DMS79 treated with DMSO at 0.1 percent for 48 hours (cell line): ENCODE measurements around the gene TRMT61A.

Experiments used
- DNase-seq: peaks from one replicate; lab custom pipeline; 2025; lab: John Stamatoyannopoulos, UW

The TRMT61A gene

DNA sequence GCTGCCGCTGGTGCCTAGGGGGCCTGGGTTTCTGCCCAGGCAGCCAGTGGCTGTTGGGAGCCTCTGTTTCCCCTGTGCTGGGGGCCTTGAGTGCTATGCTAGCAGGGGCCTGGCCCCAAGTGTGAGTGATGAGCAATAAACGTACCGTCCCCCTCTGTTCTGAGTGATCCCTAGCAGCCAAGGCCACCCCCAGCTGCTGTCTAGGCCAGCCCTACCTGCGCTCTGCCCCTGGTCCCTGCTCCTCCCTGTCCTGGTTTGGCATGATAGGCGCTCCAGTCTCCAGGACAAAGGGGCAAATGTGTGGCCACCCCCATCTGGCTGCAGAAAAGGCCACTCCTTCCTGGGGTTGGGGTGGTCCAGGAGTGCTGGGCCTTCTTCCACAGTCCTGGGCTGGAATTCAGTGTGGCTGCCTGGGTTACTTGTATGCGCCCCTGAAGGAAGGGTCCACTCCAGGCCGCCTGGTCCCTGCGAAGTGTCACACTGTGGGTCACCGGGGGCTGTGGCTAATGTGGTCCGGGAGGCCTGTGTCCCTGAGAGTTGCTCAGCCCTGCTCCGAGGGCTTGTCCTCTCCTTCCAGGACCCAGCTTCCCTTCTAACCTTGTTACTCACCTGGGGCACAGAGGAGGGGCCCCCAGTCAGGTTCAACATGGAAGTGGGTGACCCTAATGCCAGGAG, 7.0 kb downstream of the TRMT61A start:
- no peak for DNase-seq

DNA sequence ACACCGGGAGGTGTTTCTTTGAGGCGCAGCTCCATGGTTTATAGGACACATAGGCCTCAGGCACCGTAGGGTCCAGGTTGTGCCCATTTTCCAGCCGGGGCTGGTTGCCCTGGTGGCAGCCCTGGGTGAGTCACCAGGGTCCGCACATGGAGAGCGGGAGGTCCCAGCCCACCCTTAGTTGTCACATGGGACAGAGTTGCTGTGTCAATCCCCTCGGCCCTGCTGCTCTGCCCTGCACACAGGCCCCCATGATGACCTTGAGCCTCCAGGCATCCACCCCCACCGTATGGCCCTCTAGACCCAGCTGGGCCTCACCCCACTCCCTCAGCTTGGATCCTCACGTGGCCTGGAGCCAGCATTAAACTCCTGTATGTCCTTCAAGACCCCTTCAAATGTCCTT, 7.7 kb downstream of the TRMT61A start:
- no peak for DNase-seq

DNA sequence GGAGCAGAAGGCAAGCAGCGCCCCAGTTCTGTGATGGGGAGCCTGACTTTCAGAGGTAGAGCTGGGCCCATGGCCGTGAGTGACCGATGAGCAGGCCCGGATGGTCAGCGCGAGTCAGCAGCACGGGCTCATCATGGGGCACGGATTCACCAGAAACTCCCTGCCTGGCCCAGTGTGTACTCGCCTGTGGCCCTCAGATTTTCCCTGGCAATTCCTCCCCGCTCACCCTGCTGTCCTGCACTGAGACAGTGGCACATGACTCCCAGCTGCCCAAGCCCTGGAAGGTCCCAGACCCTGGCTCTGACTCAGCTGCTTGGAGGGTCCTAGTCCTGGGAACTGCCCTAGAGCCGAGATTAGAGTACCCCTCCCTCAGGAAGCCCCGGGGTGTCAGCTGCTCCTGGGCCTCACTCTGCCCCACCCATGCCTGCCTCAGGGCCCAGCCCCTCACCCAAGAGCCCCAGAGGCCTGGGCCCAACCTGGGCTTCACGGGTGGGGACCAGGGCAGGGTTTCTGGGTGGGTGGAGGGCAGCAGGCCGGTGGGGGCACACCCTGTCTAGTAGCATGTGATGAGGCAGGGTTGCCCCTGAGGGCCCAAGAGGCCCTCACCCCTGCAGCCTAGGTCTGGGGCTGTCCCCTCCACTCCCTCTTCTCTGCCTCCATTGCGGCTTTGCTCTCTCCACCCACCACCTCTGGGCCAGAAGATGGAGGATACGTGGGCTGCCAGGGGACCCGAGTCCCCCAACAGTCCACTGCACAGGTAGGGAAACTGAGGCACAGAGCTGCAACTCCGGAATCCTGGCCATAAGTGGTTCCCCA, 8.4 kb downstream of the TRMT61A start:
- no peak for DNase-seq

DNA sequence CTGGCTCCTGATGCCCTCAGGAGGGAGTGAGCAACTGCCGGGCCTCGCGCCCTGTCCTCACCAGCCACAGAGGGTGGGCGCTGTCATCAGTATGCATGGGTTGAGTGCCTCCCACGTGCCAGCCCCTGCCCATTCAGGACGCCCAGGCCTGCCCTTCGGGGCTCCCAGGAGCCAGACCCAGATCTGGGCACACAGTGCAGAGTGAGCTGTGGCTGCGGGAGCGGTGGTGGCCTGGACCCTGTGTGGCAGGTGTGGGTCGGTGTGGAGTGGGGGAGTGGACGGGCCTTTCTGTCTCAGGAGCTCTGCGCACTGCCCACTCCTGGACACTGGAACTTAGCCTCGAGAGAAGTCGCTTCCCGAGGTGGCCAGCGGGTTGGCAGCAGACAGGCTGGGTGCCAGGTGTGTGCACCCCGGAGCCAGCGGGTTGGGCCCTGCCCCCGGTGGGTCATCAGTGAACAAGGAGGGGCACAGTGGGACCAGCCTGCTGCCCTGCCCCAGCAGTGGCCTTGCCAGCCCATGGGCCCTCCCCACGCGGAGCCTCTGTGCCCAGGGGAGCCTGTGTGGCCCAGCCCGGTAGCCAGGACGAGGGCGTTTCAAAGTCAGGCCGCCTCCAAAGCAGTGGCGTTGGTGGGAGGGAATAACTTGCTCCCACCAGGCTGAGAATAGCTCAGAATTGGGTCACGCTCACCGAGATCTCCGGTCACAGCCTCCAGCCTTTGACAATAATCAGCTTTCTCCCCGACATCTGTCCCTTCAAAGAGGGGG, 9.5 kb downstream of the TRMT61A start:
- no peak for DNase-seq

DNA sequence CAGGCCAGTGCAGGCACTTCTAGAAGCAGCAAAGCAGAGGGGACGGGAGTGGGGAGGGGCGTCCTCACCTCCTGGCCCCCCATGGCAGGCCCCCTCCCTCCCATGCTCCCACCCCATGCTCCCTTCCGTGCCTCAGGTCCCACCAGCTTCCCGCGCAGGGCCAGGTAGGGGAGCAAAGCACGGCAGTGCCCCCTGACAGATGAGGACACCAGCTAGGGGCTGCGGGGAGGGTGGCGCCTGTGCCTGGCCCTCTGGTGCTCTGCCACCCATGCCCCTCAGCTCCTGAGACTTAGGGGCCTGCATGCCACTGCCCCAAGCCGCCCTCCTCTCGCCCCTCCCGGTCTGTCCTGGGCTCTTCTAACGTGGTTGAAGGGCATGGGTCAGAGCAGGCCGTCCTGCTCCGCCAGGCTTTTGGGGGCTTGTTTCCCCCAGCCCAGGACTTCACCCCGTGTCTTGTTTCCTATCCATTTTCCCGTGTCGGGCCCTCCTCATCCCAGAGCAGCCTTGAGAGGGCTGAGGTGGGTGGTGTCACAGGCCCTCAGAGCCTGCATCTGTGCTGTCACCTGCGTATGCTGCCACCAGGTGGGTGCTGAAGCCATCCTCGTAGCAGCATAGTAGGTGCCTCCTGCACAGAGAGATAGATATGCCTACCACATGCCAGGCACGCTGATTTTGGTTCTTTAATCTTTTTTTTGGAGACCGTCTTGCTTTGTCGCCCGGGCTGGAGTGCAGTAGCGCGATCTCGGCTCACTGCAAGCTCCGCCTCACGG, 10.2 kb downstream of the TRMT61A start:
- no peak for DNase-seq

DNA sequence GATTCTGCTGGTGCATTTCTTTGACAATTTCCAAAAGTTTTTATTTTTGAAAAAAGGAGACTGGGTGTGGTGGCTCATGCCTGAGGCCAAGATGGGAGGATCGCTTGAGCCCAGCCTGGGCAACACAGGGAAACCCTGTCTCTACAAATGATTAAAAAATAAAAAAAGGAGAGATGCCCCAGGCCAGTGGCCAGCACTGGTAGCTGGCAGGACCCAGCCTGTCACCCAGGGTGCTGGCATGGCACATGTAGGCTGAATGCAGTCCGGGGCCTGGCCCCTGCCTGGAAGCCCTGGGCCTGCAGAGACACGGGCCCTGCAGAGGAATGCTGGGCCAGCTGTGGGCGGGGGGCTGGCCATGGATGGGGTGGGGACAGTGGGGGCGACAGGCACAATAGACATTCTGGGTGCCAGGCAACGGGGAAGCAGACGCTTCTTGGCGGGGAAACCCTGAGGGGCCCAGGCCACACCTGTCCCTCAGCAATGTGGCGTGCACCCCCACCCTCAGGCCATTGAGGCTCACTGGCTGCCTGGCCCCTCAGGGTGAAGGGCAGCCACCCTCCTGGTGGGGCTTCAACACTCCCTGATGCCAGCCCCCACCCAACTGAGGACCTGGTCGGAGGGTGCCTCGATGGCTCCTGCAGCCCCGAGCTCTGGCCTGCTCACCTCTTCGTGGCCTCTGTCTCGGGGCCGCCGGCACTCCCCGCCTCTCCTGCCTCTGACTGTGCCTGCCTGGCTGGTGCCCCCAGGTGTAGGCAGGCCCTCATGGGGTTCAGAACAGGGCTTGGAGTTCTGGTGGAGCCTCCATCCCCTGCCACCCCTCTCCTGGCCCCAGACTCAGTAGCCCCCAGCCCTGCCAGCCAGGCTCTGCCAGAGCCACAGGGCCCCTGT, 12.1 kb downstream of the TRMT61A start:
- DNase-seq = no peak

DNA sequence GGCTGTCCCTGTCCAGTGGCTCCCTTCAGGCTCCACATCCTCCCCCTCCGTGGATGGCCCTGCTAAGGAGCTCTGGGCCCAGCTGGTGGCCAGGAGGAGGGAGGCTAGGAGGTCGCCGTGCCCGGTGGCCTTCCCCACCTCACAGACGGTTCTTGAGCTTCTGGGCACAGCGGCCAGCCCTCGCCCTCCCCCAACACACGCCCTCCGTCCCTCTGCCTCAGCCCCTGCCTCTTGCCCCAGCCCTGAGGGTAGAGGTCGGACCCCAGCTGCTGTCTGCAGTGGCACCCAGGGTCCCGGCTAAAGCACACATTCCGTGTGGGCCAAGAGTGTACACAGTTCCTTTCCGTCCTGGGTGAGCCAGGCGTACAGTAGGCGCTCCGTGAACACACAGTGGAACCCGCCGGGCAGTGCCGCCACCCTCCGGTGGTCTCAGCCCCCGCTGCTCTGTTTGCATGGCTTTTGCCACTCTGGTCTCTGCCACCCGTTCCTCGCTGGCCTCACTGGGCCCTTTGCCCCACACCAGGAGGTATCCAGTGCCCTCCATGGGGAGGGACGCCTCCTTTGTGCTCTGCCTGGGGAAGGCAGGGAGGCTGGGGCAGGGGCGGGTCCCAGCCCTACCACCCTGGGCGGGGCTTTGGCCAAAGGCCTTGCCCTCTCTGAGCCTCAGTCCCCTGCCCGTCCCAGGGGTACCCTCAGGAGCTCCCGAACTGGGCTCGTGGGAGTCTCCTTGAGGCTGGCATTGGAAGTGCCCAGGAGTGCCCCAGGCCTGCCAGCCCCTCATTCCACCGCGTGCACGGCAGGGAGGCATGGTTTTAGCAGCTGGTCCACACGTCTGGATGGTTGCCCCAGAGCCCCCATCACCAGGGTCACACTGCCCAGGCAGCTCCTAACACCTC, 13.0 kb downstream of the TRMT61A start:
- peak; percentile 85 for DNase-seq

DNA sequence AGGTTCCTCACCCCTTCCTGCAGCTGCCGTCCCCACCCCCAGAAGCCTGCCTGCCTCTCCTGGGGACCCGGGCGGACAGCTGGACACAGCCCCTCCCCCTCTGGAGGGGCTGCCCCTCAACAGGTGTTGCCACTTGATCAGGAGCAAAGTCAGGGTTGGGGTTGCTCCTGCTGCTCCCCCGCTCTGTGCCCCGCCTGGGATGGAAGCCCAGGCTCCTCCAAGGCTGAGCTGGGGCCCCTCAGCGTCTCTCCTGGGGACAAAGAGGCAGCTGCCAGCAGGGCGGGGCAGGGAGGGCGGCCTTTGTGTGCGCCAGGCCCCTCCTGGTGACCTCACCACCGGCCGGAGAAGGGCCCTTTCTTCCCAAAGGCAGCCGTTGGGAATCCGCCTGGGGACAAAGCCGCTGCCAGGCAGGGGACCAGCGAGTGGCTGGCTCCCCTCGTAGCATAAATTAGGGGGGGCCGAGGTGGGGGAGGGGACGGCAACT, 13.7 kb downstream of the TRMT61A start:
- peak; percentile 90 for DNase-seq

DNA sequence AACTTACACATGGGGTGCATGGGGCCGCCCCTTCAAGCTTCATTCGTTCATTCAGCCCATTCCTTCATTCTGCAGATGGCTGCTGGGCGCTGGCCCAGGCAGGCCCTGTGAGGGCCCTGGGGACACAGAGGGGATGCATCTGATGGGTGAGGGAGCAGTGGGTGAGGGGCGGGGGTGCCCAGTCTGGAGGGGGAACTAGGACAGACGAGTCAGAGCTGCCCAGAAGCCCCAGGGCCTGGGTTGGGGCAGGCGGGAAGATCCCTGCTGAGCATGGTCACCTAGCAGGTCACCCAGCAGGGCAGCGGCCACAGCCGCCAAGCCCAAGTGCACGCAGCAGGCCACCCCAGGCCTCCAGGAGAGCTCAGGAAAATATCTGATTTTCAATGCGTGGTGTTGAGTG, 14.1 kb downstream of the TRMT61A start:
- DNase-seq = peak; percentile 63

DNA sequence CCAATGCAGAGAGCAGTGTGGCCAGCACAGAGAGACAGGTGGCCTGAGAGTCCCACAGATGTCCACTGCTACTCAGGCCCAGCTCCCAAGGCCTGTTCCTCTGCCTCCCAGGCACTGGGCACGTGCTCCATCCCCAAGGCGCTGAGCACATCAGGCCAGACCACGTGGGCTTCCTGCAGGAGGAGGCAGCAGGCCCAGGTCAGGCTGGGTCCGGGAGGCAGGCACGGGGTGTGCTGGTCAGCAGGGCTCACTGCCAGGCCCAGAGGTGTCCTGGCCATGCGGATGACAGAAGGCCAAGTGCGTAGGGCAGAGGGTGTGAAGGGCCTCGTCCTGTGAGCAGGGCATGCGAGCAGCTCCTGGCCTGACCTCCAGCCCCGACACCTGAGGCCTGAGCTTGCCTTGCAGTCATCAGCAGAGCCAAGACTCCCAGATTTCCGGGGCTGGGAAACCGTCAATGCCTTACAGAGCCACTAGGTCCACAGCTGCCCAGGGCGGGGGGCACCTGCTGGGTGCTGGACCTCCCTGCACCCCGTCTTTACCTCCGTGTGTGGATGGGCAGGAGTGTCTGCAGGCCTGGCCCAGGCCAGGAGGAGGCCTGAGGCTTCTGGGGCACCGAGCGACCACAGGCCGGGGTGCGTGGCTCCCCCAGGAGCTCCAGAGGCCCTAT, 14.9 kb downstream of the TRMT61A start:
- no peak for DNase-seq

DNA sequence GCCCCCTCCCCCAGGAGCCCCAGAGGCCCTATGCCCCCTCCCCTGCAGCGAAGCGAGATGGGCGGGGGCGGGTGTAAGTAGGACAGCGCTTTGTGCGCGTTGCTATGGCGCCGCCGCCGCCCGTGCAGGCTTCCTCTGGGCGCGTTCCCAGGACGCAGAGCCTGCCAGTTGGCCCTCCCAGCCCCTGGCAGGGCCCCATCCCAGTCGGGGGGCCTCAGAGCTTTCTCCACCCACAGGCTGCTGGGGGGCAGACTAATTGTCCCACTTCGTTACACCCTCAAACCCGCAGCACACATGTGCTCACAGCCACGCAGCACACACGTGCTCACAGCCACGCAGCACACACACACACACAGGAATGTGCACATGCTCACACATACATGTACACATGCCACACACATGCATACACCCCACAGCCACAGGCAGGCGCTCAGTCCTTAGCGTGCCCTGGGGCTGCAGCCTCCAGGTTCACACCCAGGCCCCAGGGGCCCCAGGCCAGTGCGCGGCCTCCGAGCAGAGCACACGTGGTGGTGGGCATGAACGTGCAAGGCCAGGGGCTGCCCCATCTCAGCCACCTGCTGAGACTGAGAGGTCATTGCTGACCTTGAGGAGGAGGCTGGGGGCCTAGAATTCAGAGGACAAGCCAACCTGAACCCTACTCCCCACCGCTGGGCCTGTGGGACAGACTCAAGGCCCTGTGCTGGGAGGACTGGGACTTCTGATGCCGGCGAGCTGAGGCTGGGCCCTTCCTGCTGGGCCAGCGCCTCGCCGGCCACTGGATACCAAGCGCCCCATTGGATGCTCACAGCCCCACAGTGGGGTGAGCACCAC, 15.6 kb downstream of the TRMT61A start:
- DNase-seq = no peak

DNA sequence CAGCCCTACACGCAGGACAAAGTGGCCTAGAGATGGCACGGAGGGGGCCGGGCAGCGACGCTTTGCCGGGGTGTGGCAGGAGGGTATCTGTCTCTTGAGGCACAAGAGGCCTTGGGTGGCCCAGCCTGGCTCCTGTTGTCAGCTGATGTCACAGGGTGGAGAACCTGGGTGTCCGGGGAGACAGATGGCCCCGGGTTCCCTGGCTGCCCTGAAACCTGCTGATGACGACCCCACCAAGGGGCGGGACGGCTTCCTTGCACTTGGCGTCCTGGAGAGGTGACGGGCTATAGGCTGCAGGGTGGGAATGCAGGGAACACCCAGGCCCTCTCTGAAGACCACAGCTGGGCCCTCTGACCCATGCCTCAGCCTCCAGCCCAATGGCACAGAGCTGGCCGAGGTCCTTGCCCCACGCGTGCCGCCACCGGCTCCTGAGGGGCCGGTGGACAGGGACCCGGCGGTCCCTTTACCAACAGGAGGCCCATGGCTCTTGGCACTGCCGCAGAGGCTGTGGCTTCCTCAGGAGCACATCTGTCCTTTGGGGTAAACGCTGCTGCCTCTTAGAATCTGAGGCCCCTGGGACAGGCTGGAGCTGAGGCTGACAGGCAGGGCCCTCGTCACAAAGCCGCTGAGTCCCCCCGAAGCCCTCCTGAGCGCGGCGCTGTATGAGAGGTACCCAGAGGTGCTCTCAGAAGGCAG, 16.4 kb downstream of the TRMT61A start:
- DNase-seq = no peak

DNA sequence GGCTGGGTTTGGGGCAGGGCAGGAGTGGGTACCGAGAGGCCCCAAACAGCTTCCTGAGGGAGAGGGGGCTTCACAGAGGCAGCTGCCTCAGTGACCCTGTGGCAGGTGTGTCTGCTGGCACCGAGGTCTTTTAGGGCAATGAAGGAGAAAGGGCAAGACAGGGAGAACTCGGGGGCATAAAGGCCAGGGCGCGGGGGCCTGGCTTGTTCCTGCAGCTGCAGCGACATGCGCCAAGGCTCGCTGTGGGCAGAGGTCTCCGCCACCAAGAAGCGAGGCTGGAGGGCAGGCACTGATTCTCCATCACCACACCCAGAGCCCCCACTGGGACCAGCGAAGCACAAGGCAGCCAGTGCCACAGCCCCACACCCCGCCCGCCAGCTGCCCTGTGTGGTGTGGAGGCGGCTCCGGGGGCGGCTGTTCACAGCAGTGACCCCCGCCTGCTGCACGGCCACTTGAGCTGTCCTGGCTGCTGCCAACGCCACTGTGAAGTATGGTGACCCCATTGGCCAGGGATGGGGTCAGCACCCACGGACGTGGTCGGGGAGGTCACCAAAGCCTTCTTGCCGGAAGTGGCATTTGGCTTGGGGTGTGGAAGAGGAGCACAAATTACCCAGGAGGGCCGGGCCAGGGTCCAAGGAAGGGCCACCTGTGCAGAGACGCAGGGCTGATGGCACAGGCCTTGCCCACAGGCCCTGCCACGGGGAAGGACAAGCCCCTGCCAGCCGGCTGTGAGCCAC, 17.1 kb downstream of the TRMT61A start:
- DNase-seq = no peak

DNA sequence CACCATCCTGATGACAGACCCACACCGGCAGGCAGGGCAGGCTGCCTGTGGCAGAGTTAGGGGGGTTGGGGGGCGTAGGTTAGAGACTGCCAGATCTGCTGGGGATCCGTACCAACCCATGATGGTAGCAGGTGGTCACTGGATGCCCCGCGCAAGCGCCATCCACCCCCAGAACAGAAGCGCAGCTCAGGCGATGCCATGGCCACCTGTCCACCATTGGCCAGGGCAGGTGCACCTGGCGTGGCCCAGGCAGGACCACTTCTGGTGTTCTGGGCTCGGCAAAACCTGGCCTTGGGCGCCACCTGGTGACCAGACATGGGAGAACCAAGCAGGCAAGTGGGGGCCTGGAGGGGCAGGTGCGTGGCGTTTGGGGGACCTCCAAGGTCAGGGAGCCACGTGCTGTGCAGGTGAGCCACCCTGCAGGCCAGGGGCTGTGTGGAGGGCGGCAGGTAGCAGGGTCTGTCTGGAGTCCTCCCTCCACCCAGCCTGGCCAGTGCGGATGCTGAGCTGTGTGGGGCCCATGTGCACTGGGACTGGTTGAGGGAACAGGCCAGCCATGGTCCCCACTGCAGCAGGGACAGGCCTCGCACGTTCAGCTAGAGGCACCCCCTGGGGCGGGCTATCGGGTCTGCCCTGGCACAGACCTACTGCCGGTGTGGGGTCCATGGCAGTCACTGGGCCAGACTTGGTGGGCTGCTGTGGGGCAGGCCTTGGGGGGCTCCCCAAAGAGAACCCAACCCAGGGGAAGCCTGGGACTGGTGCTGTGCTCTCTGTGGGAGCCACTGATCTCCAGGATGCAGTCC, 17.9 kb downstream of the TRMT61A start:
- peak; percentile 58 for DNase-seq

DNA sequence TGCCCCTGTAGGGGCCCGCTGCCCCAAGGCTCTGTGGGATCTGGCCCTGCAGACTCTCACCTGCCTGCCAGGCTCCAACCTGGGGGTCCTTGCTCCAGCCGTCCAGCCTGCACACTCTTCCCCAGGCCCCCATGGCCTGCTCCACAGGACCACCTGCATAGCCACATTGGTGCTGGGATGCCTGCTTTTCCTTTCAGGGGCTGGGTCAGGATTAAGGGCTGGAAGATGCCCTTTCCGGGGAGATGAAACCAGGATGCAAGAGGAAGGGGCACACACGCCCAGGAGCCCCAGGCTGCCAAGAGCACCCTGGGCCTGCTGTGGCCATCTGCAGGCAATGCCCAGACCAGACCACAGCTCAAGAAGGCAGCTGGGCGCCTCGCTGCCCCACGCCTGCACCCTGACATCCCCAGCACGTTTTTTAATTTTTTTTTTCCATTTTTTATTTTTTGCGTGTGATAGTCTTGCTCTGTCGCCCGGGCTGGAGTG, 18.5 kb downstream of the TRMT61A start:
- DNase-seq = no peak

DNA sequence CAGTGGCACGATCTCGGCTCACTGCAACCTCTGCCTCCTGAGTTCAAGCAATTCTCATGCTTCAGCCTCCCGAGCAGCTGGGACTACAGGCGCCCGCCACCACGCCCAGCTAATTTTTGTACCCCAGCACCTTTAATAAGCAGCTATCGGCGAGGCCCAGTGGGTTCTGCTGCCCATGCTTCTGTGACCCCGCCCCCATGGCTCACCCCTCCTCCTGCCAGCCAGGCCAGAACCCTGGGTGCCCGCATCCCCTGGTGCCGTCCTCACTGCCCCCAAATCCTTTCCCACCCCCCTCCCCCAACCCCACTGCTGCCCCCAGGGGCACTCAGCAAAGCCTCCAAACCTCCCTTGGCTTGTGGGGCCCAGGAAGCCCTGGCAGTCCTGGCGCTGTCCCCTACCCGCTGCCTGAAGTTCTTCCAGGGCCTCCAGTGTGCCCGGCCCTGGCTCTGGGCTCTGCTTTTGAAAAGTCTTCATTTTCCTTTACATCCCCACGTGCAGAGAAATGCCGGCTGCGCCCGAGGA, 19.0 kb downstream of the TRMT61A start:
- DNase-seq = no peak
